Hepatic stellate cell (primary cell): ENCODE data around the gene RNU1-4.
"Not testable (repeated sequence)": the region's sequence is repeated elsewhere in the genome, so short reads cannot be mapped to it uniquely, and the experiment has no call there.

Experiments
- DNase-seq: peaks from one replicate; pipeline ENCODE4 v3.0.0; 2011; ENCODE audit warnings: low spot score

The RNU1-4 gene

DNA sequence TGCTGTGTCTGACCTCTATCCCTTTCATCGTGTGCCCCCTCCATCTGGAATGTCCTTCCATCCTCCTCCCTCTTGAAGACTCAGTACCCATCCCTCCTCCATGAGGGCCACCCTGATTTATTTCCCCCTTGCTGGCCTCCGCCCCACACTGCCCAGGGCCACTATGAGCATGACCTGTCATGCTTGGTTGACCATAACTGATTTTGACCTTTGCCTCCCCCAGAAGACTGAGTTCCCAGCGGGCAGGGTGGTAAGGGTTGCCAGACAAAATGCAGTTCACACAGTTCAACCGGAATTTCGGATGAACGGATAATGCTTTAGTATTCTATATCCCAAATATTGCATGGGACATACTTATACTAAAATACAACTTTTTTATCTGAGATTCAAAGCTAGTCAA is 31.6 kb upstream of the RNU1-4 start:
- not testable (repeated sequence) for DNase-seq

DNA sequence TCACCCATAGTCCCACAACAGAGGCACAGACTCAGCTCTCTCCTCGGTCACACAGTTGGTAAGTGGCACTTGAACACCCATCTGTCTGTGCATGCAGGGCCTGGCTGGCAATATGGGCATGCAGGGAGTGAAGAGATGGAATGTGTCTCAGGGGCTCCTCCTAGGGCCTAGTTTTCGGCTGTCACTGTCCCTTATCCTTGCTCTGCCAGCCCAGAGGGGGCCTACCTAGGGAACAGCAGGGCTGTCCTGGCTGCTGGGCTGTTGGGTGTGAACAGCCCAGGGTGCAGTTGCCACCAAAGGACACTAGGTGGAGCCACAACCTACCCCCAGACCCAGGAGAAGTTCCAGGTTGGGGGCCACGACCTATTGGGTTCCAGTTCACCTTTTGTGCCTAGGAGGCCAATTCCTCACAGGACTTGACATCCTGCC is 30.6 kb upstream of the RNU1-4 start:
- not testable (repeated sequence) for DNase-seq

DNA sequence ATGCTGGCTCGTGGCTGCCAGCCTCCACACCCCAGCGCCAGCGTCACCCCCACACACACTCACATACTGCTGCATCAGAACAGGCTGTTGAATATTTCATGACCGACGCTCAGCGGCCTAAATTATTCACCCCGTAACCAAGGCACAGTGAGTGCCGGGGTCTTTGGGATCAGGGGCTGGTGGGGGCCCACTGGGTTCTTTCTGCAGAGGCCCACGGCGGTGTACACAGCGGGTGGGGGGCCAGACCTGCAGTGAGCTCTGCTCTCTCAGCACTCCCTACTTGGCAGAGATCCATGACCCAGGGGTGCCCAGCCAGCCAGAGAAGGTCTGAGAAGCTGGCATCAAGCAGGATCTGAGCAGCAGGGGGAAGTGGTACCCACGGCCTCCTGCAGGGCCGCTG is 29.7 kb upstream of the RNU1-4 start:
- DNase-seq = not testable (repeated sequence)

DNA sequence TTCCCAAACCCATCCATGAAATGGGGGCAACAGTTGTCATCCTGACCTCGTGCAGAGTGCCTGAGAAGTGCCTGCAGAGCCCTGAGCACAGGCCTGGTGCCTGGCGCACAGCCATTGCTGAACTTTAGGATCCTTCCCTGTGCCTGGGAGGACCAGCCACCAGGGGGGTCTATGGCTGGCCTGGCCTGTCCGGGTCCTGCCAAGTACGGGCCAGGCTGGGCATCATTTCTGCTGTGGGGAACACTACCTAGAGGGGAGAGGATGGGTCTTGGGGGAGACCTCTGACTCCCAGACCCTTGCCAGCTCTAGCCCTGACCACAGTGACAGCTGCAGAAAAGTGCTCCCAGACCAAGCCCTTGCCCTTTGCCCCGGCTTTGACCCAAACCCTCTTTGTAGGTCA is 28.2 kb upstream of the RNU1-4 start:
- DNase-seq = not testable (repeated sequence)

DNA sequence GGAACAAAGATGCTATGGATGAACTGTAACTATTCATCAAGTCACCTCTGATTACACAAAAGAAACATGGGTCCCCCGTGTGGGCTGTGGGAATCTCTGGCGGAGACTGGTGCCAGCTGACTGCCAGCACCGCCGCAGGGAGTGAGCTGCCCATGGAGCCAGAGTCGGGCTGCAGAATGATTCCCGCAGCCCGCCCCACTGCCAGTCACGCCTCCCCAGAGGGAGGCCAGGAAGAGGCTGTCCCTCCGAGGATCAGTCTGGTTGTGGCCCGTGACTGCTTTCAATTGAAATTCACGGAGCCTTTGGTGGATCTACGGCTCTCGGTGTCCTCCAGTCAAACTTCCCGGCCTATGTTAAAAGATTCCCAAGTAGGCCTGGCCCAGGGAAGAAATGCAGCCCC is 27.7 kb upstream of the RNU1-4 start:
- not testable (repeated sequence) for DNase-seq

DNA sequence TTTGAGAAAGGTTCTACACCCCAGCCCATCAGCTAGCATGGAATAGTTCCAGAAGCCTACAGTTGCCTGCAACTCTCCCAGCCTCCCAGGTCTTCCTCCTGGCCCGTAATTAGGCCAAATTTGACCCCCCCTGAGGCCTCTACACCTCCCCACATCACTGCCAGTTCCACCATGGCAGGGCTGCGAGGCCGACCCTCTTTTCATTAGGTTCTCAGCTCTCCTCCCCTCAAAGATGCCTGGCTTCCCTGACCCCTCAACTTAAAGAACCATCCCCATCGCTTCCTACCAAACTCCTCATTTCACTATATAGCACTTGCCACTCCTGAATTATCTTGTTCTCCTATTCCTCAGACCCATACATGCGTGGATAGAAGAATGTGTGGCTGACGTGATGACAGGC is 27.3 kb upstream of the RNU1-4 start:
- DNase-seq = not testable (repeated sequence)

DNA sequence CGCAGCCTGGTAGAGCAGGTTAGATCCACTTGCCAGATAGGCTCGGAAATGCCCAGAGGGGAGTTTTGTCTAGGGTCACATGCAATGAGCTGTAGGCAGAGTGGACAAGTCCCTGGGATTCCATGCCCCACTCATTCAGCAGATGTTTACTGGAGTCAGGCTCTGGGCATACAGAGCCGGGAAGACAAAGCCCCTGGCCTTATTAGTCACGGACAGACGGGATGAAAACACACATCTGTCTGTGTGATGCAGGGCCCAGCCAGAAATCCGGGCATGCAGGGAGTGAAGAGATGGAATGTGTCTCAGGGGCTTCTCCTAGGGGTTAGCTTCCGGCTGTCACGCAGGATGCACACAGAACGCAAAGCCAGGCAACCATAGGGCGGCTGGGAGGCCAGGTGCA is 26.8 kb upstream of the RNU1-4 start:
- DNase-seq = not testable (repeated sequence)

DNA sequence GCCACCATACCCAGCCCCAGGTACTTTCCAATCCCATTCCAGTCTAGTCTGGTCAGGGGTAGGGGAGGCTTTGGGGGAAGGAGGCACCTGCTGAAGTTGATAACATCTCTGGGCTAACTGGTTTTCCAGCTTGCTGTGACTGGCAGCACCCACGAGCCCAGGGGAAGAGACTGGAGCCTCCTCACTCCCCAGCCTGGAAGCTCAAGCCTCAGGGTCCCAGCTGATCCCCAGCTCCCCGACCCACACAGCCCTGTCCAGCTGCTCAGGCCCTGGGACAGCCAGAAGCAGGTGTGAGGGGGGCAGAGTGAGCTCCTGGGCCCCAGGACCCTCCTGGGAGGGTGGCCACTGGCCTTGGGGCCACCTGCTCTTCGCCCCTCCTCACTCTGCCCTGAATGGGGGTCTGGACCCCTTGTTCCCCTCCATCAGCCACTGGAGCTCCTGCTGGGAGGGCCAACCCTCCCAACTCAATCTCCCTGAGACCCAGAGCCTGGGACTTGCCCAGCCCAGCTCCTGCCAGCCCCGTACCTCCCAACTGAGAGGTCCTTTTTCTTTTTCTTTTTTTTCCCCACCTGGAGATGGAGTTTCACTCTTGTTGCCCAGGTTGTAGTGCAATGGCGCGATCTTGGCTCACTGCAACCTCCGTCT is 23.5 kb upstream of the RNU1-4 start:
- peak; percentile 8 for DNase-seq

DNA sequence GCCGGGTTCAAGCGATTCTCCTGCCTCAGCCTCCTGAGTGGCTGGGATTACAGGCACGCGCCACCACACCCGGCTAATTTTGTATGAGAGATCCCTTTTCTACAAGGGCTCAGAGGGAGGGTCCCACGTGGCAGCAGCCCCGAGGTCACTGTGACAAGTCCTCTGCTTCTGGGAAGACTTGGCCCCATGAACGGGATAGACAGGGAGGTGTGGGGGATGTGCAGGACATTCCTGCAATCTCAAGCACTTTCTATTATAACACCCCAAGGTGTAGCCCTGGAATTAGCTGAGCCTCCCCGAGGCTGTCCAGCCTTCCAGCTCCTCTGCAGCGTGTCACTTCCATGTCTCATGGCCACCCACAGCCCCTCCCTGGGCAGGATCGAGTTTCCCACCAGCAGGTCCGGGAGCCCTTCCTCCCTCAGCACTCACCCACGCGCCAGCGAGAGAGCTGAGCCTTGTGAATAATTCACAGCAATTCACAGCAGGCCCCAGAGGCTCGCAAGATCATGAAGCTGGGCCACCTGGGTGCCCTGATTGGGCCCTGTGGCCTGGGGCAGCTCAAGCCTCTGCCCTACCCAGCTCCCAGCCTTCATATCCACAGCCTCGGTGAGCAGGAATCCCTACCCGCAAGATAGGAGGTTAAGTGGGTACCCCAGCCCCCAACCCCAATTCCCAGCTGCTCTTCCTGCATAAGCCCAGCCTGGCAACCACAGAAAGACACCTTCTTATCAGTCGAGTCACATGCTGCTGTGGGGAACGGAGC is 22.8 kb upstream of the RNU1-4 start:
- DNase-seq = peak; percentile 14

DNA sequence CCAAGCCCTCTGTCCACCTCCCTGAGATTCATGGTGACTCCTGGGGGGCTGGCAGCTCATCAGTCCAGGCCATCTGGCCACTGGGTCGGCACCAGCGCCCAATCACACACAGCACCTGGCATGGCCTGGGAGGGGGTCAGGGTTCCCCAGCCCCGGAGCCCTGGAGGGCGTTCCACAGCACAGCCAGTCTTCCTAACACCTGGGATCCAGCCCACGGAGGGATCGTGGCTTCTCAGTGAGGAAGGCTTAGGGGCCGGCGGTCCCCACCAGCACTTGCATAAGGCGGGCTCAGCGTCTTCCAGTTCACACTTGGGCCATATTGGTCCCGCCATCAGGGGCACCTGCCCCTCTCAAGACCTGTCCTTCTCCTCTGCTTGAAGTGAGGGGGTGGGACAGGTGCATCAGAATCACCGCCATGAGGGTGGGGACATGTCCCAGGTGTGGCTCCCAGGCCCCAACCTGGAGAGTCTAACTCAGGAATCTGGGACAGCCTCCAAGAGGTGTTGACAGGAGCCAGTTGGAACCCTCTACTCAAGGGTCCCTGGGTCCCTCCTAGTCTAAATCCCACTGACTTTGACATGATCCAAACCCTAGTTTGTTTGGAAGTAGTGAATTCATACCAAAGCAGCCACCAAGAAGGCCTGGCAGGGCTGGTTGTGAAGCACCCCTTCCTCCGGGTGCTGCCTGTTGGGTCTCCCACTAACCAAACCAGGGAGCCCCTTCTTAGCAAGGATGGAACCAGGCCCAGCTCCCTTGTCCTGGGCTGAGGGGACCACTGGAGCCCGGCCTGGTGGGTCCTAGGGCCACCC is 22.0 kb upstream of the RNU1-4 start:
- DNase-seq = peak; percentile 4

DNA sequence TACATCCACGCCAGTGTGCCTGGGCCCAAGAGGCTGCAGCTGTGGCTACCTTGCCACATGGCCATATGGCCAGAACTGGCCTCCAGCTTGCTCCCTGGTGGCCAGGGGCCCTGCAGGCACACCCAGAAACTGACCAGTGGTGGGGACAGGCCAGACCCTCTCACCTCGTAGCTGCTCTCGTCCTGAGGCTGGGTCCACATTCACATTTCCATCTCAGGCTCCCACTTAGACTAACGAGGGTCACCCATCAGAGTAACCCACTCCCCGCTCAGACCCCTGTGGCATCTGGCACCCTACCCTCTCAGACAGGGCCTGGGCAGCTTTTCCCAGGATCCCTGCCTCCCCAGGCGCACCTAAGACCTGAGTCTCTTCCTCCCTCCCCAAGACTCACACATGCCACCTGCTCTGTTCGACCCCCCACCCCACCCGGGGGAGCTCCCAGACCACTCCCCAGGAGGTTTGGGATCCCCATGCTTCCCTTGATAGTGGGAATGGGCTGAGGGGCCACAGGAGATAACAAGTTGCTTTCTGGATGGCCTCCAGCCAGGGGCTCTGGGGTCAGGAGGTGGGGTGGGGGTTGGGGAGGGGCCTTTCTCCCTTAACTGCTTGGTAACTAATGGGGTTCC is 21.3 kb upstream of the RNU1-4 start:
- peak; percentile 27 for DNase-seq

DNA sequence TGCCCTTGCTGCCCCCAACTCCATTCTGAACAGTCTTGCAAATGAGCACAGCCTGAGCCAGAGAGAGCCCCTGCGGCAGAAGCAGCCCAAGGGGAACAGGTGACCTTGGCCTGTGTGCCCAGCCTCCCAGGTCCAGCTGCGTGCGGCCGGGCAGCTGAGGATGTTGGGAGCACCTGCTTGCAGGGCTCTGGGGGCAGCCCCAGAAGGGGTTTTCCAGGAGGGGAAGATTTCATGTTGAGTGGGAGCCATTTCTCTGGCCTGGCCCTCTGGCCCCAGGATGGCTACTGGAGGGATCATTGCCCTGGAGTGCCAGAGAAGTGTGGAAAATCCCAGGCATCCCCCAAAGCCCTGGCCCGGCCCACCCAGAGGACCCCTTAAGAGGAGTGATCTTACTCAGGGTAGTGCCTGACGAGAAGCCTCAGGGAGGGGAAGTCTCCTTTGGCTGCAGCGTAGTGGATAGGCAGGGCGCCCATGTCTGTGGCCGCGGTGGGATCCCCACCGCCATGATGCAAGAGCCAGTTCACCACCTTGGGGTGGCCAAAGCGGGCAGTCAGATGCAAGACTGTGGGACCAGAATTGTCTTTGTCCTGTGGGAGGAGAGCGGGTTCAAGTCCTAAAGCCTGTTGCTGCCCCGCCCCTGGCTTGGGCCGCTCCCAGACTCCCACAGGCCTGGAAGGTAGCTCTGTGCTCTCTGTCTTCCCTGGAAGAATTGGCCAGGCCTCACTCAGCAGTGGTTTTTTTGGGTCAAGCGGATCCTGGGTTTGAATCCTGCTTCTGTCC is 20.6 kb upstream of the RNU1-4 start:
- DNase-seq = peak; percentile 5

DNA sequence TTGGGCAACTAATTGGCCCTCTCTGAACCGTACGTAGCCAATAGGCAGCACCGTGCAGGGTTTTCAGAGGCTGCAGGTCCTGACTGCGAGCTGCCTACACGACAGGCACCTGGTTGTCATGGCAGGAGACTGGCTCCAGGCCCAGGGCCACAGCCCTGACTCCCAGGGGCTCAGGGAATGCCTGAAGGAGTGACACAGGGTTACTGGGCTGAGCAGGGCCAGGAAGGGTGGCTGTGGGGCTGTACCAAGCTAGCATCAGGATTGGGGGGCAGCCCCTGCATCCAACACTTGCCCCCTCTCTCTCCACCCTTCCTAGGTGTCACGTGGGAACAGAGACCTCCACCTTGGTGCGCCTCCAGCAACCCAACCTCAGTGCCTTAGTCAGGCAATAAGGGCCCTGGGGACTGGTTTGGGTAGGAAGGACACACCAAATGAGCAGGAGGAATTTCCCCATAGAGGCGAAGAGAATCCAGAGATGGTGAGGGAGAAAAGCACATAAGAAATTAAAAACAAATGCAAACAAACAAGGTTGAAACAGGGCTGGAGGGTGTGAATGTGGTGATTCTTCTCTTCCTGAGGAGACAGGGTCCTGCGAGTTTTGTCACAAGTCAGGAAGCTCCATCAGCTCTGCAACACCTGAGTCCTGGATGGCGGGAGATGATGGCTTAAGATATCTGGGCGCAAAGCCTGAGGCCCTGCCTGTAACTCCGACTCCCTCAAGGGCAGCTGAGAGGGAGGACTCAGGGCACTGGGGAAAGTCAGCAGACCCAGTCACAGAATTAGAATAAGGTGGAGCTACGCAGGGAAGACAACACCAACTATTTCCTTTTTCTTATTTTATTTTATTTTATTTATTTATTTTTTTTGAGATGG is 19.7 kb upstream of the RNU1-4 start:
- DNase-seq = peak; percentile 16

DNA sequence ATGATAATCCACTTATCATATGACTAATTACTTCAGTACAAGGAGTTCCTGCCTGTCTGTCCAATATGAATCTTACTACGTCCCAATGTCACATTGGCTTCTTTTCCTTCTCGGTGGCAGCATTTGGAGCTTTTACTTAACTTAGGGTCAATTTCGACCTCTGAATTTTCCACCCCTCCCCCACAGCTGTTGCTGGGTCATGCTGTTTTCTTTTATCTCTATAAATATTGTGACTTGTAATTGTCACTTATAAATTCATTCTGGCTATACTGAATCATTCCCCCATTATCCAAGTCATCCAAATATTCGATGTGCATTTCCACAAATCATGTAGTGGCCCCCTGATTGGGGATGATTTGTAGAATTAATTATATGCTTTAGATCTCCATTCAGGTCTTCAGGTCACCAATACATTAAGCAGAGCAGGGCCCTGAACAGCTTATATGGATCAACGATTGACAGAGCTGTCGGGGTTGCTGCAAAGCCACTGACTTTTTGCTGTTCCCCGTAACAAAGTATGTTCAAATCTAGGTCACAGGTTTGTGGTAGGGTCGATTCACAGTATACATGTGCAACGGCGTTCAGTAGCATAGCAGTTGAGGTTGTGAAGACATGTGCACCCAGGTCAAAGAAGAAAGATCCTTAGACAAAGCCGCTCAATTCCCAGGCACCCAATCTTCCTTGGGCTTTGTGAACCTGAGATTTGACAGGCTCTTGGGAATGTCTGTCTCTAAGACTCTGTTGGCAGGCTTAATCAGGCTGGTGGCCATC is 18.3 kb upstream of the RNU1-4 start:
- no peak for DNase-seq

DNA sequence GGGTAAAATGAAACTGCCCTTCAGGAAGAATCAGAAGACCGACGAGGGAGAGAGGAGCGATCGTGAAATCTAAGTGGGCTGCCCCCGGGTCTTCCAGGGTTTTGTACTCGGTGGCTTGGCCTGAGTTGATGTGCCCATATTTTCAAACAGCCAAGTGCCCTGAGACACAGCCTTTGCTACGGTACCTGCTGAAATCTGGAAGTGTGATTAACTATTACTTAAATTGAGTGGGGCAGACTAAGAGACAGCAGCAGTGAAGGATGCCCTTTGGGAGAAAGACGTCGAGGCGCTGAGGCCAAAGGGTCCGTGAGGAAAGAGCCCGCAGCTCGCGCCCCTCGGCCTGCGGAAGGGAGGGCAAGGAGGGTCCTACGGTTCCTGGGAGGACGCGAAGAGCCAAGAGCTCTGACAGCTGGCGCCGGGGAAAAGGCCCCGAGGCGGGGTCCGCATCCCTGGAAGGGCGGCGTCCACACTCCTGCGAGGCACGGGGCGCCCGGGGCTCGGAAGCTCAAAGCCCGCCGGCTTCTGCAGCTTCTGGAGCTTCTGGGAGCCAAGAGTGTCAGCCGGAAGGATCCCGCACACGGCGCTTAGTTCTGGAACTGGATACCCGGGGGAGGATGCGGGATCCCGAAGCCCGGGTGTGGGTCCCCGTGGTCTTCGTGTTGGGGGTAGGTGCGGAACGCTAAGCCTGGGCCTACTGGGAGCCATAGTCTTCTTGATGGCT is 15.4 kb upstream of the RNU1-4 start:
- peak; percentile 17 for DNase-seq

DNA sequence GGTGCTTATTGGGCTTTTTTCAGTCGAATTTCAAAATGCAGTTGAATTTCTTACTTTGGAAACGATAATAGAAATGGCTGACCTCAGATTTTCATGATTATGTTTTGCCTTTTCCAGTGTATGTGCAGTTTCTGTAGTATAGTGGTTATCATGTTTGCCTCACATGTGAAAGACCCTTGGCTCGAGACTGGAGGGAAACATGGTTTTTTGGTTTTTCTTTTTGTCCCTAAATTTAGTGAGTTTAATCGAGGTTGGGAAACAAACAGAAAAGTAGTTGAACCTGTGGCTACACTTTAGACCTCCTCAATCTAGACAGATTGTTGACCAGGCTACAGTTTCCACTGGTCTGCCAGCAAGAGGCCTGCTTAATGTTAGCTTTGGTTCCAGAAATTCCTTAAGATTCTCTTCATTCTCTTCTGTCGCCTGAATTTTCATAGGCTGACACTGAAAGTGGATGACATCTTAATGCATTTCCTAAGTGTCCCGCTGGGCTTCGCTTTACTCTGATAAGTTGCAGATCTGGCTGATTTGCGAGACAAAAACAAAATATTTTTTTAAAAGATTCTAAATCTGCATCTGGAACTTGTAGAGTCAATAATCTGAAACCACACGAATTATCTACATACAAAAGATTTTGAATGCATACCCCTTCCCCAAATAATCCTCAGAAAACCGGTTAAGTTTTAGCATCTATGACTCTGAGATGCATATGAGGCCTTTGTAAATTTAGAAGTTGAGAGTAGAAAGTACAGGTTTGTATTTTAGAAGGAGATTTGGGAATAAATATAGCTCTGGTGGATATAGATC is 14.7 kb upstream of the RNU1-4 start:
- DNase-seq = peak; percentile 7

DNA sequence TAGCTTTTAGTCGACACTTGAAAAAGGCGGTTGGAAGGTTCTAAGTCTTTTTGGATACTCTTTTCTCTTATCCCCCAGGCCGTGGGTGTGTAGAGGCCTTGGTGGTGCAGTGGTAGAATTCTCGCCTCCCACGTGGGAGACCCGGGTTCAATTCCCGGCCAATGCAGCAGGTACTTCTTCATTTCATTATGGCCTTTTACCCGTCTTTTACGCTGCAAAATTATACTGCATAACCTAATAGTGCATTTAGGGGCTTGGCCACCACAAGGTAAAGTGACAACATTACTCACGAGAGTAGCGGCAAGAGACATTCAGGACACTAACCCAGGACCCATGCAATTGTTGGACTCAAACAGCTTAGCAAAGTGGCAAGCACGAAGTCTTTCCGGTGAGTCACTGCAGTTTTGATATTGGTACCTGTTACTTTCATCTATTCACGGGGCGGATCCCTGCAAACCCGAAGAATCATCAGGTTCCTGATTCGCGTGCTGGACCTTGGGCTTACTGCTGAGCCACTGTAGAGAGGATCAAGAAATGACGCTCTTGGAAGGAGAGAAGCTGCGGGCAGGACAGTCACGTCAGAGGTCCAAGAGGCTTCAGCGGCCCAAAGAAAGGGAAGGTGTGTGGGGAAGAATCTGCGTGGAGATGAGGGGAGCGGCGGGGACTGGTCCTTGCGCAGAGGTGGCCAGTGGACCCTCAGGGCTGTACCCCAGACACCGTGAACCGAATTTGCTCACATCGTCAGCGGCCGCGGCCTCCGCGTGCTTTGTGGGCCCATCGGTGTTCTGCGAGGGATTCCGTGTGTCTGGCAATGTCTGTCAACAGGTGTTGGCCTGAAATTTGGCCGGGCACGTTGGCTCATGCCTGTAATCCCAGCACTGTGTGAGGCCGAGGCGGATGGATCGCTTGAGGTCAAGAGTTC is 12.9 kb upstream of the RNU1-4 start:
- DNase-seq = peak; percentile 14
